AG09309 (cell line): Measurements from ENCODE around the gene OR8U1.
"Not testable (repeated sequence)": the region's sequence is repeated elsewhere in the genome, so short reads cannot be mapped to it uniquely, and the experiment has no call there.

ENCODE experiments used
- DNase-seq: peaks from one replicate; pipeline ENCODE4 v3.0.0-alpha.2; 2010; ENCODE audit warnings: low read depth
- H3K4me3 ChIP-seq: 2 replicates; pipeline ENCODE4 v1.5.1; 2011; ENCODE audit warnings: mild to moderate bottlenecking, low read depth, low read length, moderate library complexity; ENCODE audit not compliant: control insufficient read depth
- TF ChIP-seq, protein P1 (sequence below): IDR thresholded peaks from 2 replicates; pipeline ENCODE4 v1.5.1; 2011; ENCODE audit warnings: mild to moderate bottlenecking, low read depth, low read length, inconsistent platforms; ENCODE audit not compliant: insufficient read depth, control insufficient read depth; ENCODE audit errors: missing control alignments

Gene OR8U1

DNA sequence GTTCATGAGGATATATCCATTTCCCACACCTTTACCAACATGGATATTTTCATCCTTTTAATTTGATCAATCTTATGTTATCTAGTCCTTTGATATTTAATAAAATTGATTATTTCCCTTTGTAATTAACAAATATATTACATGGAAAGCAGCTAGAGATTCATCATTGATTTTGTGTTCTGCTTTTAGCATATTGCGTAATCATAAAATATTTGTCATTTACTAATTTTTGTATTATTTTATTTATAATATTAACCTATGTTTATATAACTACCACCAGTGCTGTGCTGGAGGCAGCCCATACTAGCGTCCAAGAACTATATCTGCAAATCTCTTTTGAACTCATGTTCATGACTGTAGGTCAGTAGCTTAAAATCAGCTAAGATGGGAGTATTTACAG lies 4.7 kb downstream of the OR8U1 start:
- H3K4me3 ChIP-seq, result no peak overlapping the region
- TF ChIP-seq, protein P1, sequence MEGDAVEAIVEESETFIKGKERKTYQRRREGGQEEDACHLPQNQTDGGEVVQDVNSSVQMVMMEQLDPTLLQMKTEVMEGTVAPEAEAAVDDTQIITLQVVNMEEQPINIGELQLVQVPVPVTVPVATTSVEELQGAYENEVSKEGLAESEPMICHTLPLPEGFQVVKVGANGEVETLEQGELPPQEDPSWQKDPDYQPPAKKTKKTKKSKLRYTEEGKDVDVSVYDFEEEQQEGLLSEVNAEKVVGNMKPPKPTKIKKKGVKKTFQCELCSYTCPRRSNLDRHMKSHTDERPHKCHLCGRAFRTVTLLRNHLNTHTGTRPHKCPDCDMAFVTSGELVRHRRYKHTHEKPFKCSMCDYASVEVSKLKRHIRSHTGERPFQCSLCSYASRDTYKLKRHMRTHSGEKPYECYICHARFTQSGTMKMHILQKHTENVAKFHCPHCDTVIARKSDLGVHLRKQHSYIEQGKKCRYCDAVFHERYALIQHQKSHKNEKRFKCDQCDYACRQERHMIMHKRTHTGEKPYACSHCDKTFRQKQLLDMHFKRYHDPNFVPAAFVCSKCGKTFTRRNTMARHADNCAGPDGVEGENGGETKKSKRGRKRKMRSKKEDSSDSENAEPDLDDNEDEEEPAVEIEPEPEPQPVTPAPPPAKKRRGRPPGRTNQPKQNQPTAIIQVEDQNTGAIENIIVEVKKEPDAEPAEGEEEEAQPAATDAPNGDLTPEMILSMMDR, result no peak

DNA sequence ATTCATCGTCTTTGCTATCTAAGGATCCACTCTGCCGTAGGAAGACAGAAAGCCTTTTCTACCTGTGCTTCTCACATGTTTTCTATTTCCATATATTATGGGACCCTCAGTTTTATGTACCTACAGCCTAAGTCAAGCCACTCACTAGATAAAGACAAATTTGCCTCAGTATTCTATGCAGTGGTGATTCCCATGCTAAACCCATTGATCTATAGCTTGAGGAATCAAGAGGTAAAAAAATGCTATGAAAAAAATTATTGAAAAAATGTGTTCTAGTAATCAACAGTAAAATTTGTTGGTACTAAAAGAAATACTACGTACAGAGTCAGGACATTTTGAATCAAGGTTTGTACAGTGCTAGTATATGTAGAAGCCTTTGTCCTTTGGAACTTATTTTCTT lies 19.0 kb downstream of the OR8U1 start:
- no peak overlapping the region for H3K4me3 ChIP-seq
- no peak for DNase-seq
- TF ChIP-seq, protein P1, result no peak

More for the DNA sequence above, 4.7 kb downstream of the OR8U1 start:
- no peak for DNase-seq

DNA sequence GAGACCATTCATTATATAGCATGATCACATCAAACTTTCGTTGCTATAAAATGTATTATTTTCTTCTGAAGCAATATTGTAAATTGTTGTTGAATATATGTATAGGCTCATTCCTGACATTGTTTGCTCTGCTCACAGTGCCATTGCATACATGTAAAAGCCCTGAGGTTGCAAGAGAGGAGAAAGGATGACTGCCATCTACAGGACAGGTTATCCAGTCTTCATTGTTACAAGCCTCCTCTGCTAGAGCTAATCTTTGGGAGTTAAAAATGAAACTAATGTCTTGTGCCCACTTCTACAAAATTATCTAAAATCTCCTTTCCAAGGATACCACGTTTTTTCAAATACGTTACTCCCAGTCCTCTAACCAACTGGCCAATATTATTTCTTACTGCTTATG lies 20.6 kb downstream of the OR8U1 start:
- TF ChIP-seq, protein P1, result no peak
- DNase-seq, result no peak
- no peak overlapping the region for H3K4me3 ChIP-seq

DNA sequence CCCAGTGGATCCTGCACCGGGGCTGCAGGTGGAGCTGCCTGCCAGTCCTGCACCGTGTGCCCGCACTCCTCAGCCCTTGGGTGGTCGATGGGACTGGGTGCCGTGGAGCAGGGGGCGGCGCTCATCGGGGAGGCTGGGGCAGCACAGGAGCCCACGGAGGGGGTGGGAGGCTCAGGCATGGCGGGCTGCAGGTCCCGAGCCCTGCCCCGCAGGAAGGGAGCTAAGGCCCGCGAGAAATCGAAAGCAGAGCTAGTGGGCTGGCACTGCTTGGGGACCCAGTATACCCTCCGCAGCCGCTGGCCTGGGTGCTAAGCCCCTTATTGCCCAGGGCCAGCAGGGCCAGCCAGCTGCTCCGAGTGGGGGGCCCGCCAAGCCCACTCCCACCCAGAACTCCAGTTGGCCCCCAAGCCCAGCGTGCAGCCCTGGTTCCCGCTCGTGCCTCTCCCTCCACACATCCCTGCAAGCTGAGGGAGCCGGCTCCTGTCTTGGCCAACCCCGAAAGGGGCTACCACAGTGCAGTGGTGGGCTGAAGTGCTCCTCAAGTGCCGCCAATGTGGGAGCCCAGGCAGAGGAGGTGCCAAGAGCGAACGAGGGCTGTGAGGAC lies 26.5 kb downstream of the OR8U1 start:
- H3K4me3 ChIP-seq, DNase-seq: not testable (repeated sequence)

DNA sequence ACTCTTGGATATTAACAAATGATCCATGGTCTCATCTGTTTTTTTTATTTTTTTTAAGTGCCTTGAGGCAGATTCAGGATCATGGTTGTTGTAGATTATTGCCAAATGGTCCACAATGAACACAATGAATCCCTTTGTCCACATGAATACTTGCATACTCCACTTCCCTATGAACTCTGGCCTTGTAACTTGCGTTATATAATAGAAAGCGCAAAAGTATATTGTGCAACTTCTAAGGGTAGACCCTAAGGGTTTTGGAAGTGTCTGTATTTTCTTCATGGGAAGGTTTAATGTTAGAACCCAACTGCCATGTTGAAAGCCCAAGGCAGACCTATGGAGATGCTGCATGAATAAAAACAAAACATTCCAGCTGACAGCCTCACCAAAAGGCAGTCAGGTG lies 29.0 kb downstream of the OR8U1 start:
- TF ChIP-seq, protein P1, result no peak
- DNase-seq, result no peak
- H3K4me3 ChIP-seq, result no peak overlapping the region

DNA sequence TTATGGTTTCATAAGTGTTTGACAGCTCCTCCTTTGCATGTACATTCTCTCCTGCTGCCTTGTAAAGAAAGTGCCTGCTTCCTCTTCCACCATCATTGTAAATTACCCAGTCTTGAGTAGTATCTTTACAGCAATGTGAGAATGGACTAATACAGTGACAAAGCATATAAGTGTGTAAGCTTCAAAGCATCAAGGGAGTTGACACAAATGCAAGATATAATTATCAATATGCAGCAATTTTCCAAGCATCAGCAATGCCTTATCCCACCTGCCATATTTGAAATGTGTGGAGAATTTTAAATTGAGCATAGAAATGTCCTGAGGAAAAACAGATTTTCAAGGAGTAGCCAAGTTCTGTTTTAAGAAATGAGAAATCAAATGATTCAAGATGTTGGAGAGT lies 35.4 kb downstream of the OR8U1 start:
- TF ChIP-seq, protein P1, result no peak
- H3K4me3 ChIP-seq, result no peak overlapping the region
- no peak for DNase-seq

DNA sequence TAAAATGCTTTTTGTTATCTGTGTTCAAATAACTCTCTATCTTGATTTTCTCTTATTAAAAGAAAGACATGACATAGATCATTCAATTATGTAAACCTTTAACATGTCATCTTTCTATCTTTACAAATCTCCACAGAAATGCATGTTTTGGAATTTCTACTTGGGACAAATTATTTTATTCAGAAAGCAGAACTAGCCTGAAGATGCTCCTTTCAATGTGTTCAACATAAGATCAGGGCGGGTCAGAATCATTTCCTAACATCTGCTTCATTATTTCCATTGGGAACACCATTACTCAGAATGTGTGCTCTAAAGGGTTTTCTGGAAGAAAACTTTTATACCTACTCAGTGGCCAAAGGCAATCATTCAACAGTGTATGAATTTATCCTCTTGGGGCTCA lies 37.0 kb downstream of the OR8U1 start, which contains the start of gene OR5AL1:
OR5AL1 (plus strand) TSS at position 301 of the 400 bp plus-strand sequence.
- TF ChIP-seq, protein P1, result no peak
- H3K4me3 ChIP-seq, result no peak within 1 kb of the TSS

More for the DNA sequence above, 37.0 kb downstream of the OR8U1 start, which contains the start of gene OR5AL1:
- DNase-seq, result no peak
